ENCODE data around the gene SRSF9.
A peak's percentile ranks its signal among the peaks of the same experiment; 100 is the strongest.

Gene SRSF9

DNA sequence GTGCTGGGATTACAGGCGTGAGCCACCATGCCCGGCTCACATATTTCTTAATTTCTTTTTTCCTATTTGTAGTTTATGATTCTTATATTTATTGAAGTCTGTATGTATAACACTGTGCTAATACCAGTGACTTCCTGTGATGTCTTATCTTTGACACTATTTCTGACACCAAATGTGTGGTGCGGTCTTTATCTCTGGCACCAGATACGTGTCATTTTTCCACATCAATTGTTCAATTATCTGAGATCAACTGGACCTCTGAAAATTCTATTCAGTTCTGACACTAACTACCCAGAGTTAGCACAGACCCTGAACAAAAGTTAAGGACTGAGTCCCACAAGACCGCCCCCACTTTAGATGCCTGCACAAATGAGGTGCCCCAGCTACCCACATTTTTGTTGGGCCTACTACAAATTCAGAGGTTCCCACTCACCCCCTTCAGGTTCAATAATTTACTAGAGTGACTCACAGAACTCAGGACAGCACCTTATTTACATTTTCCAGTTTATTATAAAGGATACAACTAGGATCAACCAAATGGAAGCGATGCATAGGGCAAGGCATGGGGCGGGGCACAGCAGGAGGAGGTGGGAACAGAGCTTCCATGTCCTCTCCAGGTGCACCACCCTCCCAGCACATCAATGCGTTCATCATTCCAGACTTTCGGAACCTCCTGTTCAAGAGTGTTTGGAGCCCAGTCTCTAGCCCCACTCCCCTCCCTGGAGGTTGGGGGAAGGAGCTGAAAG lies 11.6 kb upstream of the SRSF9 start:
- Histone ChIP-seq H3K4me3 (ENCODE audit: low read length in 2 of 2) (no peak overlapping the region), H3K9ac (ENCODE audit: low read length in 2 of 2) (no peak overlapping the region), H3K27me3 (ENCODE audit: control insufficient read depth in 1 of 2, insufficient read depth in 2 of 2, low read length in 2 of 2) (no peaks in the 10 kb centered on the region), H3K36me3 (ENCODE audit: control insufficient read depth in 2 of 2, insufficient read depth in 2 of 2, low read length in 2 of 2) (no peaks in the 10 kb centered on the region), H3K4me1 (ENCODE audit: control insufficient read depth, insufficient read depth, low read length) (no peaks in the 10 kb centered on the region), H3K9me3 (ENCODE audit: control insufficient read depth in 2 of 2, low read length in 2 of 2) (no peaks in the 10 kb centered on the region), H3K27ac (ENCODE audit: low read length) (no peak overlapping the region)

DNA sequence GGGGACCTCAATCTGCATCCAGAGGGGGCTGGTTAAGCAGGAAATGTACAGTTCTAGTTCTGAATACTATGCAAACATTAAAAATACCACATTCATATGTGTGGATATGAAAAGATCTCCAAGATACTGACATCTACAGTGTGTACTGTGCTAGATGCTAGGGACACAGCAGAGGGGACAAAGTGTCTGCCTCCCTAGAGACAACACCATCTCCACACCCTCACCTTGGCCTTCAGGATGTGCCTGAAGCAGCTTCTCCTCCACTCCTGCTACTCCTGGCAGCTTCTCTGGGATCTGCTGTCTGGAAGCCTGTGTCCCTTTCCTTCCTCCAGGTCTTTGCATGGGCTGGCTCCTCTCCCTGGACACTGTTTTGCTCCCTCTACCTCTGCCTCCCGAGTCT lies 10.7 kb upstream of the SRSF9 start:
- no peaks in the 10 kb centered on the region for H3K27me3 ChIP-seq (ENCODE audit: control insufficient read depth in 1 of 2, insufficient read depth in 2 of 2, low read length in 2 of 2)
- no peak overlapping the region for H3K4me3 ChIP-seq (ENCODE audit: low read length in 2 of 2)
- H3K36me3 ChIP-seq (ENCODE audit: control insufficient read depth in 2 of 2, insufficient read depth in 2 of 2, low read length in 2 of 2): no peaks in the 10 kb centered on the region
- no peak overlapping the region for H3K27ac ChIP-seq (ENCODE audit: low read length)
- no peaks in the 10 kb centered on the region for H3K4me1 ChIP-seq (ENCODE audit: control insufficient read depth, insufficient read depth, low read length)
- no peaks in the 10 kb centered on the region for H3K9me3 ChIP-seq (ENCODE audit: control insufficient read depth in 2 of 2, low read length in 2 of 2)
- no peak overlapping the region for H3K9ac ChIP-seq (ENCODE audit: low read length in 2 of 2)

DNA sequence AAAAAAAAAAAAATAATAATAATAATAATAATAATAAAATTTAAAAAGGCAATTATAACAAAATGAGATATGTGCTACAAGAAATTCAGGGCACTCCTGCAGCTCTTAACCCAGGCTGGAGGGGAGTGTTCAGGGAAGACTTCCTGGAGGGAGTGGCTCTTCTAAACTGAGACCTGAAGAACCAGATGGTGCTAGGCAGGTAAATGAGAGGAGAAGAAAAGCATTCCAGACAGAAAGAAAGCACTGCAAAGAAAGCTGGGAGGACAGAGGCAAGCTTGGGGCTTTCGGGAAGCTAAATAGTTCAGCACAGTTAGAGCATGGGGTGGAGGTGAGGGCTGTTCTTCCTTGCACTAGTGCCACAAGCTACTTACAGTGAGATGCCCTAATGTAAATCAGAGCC lies 9.9 kb upstream of the SRSF9 start:
- H3K9me3 ChIP-seq (ENCODE audit: control insufficient read depth in 2 of 2, low read length in 2 of 2): no peaks in the 10 kb centered on the region
- H3K27me3 ChIP-seq (ENCODE audit: control insufficient read depth in 1 of 2, insufficient read depth in 2 of 2, low read length in 2 of 2): no peaks in the 10 kb centered on the region
- no peaks in the 10 kb centered on the region for H3K36me3 ChIP-seq (ENCODE audit: control insufficient read depth in 2 of 2, insufficient read depth in 2 of 2, low read length in 2 of 2)
- no peak overlapping the region for H3K27ac ChIP-seq (ENCODE audit: low read length)
- H3K9ac ChIP-seq (ENCODE audit: low read length in 2 of 2): no peak overlapping the region
- no peak overlapping the region for H3K4me3 ChIP-seq (ENCODE audit: low read length in 2 of 2)
- H3K4me1 ChIP-seq (ENCODE audit: control insufficient read depth, insufficient read depth, low read length): no peaks in the 10 kb centered on the region

DNA sequence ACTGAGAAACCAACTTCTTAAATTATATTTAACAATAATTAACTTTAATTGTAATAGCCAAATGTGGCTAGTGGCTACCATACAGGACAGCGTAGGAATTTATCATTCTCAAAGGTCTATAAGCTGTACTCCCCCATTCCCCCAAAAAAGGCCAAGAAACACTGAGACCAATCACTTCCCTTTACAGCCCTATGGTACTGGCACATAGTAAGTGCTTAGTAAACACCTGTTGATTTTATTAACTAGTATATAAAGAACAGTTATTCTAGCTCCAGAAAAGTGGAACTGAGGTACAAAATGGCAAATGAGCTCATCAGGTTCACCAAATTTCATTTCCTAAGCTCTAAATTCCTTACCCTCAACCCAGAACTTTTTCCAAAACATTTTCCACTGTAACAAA lies 6.1 kb upstream of the SRSF9 start:
- no peaks in the 10 kb centered on the region for H3K36me3 ChIP-seq (ENCODE audit: control insufficient read depth in 2 of 2, insufficient read depth in 2 of 2, low read length in 2 of 2)
- no peak overlapping the region for H3K27ac ChIP-seq (ENCODE audit: low read length)
- no peak overlapping the region for H3K9ac ChIP-seq (ENCODE audit: low read length in 2 of 2)
- H3K4me3 ChIP-seq (ENCODE audit: low read length in 2 of 2): no peak overlapping the region
- no peaks in the 10 kb centered on the region for H3K4me1 ChIP-seq (ENCODE audit: control insufficient read depth, insufficient read depth, low read length)
- no peaks in the 10 kb centered on the region for H3K9me3 ChIP-seq (ENCODE audit: control insufficient read depth in 2 of 2, low read length in 2 of 2)
- H3K27me3 ChIP-seq (ENCODE audit: control insufficient read depth in 1 of 2, insufficient read depth in 2 of 2, low read length in 2 of 2): no peaks in the 10 kb centered on the region

DNA sequence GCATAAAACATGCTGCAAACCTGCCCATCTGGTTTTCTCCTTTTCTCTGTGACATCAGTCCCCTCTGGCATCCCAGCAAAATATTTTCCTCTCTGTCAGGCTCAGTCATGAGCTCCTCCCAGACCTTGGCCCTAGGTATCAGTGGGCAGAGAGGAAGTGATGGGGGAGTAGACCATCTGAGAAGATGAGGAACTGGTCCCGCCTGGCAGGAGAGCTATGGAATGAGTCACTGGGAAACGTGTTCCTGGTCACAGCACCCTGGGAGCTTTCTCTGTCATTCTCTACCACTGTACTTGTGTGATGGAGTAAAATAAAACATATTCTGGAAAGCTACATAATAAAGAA lies 5.0 kb upstream of the SRSF9 start:
- Histone ChIP-seq H3K4me1 (ENCODE audit: control insufficient read depth, insufficient read depth, low read length) (peaks cover 7% of the 10 kb centered on the region), H3K27me3 (ENCODE audit: control insufficient read depth in 1 of 2, insufficient read depth in 2 of 2, low read length in 2 of 2) (no peaks in the 10 kb centered on the region), H3K4me3 (ENCODE audit: low read length in 2 of 2) (no peak overlapping the region), H3K36me3 (ENCODE audit: control insufficient read depth in 2 of 2, insufficient read depth in 2 of 2, low read length in 2 of 2) (no peaks in the 10 kb centered on the region), H3K27ac (ENCODE audit: low read length) (no peak overlapping the region), H3K9me3 (ENCODE audit: control insufficient read depth in 2 of 2, low read length in 2 of 2) (no peaks in the 10 kb centered on the region), H3K9ac (ENCODE audit: low read length in 2 of 2) (no peak overlapping the region)

DNA sequence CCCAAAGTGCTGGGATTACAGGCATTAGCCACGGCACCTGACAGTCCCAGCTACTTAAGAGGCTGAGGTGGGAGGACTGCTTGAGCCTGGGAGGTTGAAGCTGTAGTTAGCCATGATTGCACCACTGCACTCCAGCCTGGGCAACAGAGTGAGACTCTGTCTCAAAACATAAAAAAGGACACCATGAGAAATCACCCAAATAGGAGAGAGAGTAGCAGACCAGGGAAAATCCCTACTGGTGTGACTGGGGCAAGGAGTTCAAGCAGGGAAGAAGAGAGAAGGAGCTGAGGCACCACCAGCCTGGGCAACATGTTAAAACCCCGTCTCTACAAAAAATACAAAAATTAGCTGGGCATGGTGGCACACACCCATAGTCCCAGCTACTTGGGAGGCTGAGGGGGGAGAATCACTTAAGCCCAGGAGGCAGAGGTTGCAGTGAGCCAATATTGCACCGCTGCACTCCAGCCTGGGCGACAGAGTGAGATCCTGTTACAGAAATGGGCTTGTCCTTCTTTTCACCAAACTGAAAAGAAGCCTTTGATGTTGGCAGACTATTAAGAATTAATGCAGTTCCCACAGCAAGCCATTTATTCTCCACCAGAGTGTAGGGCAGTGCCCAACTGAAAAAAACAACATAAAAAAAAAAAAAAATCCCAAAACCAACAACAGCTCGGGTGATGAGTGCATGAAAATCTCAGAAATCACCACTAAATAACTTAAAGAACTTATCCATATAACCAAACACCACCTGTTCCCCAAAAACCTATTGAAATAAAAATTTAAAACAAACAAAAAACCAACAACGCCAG lies 4.5 kb upstream of the SRSF9 start:
- Histone ChIP-seq H3K27me3 (ENCODE audit: control insufficient read depth in 1 of 2, insufficient read depth in 2 of 2, low read length in 2 of 2) (no peaks in the 10 kb centered on the region), H3K4me3 (ENCODE audit: low read length in 2 of 2) (no peak overlapping the region), H3K36me3 (ENCODE audit: control insufficient read depth in 2 of 2, insufficient read depth in 2 of 2, low read length in 2 of 2) (no peaks in the 10 kb centered on the region), H3K9ac (ENCODE audit: low read length in 2 of 2) (no peak overlapping the region), H3K4me1 (ENCODE audit: control insufficient read depth, insufficient read depth, low read length) (peaks cover 7% of the 10 kb centered on the region), H3K9me3 (ENCODE audit: control insufficient read depth in 2 of 2, low read length in 2 of 2) (no peaks in the 10 kb centered on the region), H3K27ac (ENCODE audit: low read length) (no peak overlapping the region)

DNA sequence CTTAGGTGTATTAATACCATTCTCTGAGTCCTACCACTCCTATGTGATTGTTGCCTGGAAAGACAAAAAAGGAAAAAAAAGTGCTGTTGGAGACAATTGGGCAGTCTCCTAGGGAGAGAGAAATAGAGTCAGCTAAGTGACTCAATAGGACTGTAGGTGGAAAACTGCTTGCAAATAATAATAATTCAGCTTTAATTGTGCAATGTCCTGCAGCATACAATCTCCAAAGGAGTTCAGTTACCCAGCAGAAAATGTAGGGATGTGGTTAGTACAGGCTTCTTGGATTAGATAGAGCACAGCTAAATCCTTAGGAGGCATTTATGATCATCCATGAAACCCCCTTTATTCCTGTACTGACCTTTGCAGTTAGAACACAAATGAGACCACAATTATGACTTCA lies 3.0 kb upstream of the SRSF9 start:
- H3K4me1 ChIP-seq (ENCODE audit: control insufficient read depth, insufficient read depth, low read length): peaks cover 15% of the 10 kb centered on the region
- H3K9me3 ChIP-seq (ENCODE audit: control insufficient read depth in 2 of 2, low read length in 2 of 2): no peaks in the 10 kb centered on the region
- H3K36me3 ChIP-seq (ENCODE audit: control insufficient read depth in 2 of 2, insufficient read depth in 2 of 2, low read length in 2 of 2): no peaks in the 10 kb centered on the region
- H3K9ac ChIP-seq (ENCODE audit: low read length in 2 of 2): no peak overlapping the region
- no peak overlapping the region for H3K4me3 ChIP-seq (ENCODE audit: low read length in 2 of 2)
- H3K27me3 ChIP-seq (ENCODE audit: control insufficient read depth in 1 of 2, insufficient read depth in 2 of 2, low read length in 2 of 2): no peaks in the 10 kb centered on the region
- H3K27ac ChIP-seq (ENCODE audit: low read length): no peak overlapping the region

DNA sequence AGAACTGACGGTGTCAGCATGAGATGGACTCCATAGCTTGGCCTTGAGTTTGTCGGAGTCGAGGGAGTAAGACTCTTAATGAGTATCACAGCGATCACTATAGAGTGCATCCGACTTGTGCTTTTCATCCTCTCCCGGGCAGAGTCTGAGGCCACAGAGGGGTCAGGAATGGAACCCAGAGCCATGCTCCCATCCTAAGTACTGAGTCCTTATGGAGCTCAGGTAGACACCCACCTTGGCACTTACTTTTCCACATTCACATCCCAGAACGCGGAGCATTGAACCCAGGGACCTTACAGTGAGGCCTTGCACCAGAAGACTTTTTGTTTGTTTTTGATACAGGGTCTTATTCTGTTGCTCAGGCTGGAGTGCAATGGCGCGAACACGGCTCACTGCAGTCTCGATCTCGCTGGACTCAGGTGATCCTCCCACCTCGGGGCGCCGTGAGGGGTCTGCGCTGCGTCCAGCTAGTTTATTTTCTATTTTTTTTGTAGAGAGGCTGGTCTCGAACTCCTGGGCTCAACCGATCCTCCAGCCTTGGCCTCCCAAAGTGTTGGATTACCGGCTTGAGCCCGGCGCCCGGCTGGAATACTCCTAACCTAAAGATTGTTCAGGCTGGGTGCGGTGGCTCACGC lies 719 bp upstream of the SRSF9 start:
- Histone ChIP-seq H3K27me3 (ENCODE audit: control insufficient read depth in 1 of 2, insufficient read depth in 2 of 2, low read length in 2 of 2) (no peaks in the 10 kb centered on the region), H3K36me3 (ENCODE audit: control insufficient read depth in 2 of 2, insufficient read depth in 2 of 2, low read length in 2 of 2) (peaks cover 6 to 7% of the 10 kb centered on the region in 2 donors), H3K4me3 (ENCODE audit: low read length in 2 of 2) (peak overlapping the region; percentile 44 to 84)

DNA sequence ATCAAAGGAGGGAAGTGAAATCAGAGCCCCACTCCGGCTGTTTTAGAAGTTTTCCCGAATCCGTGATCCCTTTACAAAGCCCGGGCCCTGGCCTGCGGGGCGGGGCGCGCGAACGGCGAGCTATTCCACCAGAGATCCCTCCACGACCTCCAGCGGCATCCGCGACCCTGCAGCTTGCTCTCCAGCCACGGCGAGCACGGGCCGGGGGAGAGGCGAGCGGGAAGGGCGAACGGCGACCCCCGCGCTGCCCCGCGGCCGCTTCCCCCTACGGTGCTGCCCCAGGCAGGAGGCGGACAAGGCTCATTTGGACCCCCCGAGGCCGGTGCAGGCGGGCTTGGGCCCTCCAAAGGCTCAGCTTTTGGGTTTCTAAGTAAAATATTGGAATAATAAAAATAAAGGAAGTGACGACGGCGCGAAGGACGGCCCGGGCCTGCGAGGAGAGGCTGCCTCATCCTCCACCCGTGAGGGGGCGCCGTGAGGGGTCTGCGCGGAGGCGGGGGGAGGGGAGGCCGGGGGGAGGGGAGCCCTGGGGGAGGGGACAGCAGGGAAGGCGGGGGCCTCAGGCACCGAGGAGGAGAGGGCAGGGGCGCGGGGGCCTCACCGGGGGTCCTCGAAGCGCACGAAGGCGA lies 613 bp downstream of the SRSF9 start:
- peak overlapping the region; percentile 53 to 81 for H3K9ac ChIP-seq (ENCODE audit: low read length in 2 of 2)
- peak overlapping the region; percentile 55 to 84 for H3K4me3 ChIP-seq (ENCODE audit: low read length in 2 of 2)
- H3K27ac ChIP-seq (ENCODE audit: low read length): peak overlapping the region; percentile 64
- no peaks in the 10 kb centered on the region for H3K27me3 ChIP-seq (ENCODE audit: control insufficient read depth in 1 of 2, insufficient read depth in 2 of 2, low read length in 2 of 2)
- peaks cover 21% of the 10 kb centered on the region for H3K4me1 ChIP-seq (ENCODE audit: control insufficient read depth, insufficient read depth, low read length)
- H3K9me3 ChIP-seq (ENCODE audit: control insufficient read depth in 2 of 2, low read length in 2 of 2): no peaks in the 10 kb centered on the region
- H3K36me3 ChIP-seq (ENCODE audit: control insufficient read depth in 2 of 2, insufficient read depth in 2 of 2, low read length in 2 of 2): peaks cover 13 to 18% of the 10 kb centered on the region in 2 donors

More for the DNA sequence above, 719 bp upstream of the SRSF9 start:
- Histone ChIP-seq H3K27ac (ENCODE audit: low read length) (peak overlapping the region; percentile 53), H3K9me3 (ENCODE audit: control insufficient read depth in 2 of 2, low read length in 2 of 2) (no peaks in the 10 kb centered on the region), H3K9ac (ENCODE audit: low read length in 2 of 2) (peak overlapping the region; percentile 53 to 83), H3K4me1 (ENCODE audit: control insufficient read depth, insufficient read depth, low read length) (peaks cover 21% of the 10 kb centered on the region)

DNA sequence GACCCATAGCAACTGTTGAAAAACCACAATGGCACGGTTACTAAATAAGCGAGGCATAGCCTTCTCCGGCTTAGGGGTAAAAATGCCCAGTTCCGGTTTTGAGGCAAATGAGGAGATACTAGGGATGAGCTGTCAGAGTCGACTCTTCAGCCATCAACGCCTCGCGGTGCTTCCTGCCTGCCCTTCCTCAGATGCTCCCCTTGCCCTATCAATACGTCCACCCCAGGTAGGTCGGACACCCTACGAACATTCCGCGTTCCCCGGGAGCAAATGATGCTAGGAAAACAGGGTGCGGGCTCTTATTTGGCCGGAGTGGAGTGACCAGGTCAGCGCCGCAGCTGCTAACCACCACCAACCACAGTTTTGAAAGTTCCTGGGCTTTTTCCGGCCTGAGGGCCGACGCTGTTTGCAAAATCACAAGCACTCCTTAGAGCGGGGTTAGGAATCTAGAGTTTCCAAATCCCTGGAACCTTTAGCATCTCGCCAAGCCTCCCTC lies 1.2 kb downstream of the SRSF9 start:
- peaks cover 21% of the 10 kb centered on the region for H3K4me1 ChIP-seq (ENCODE audit: control insufficient read depth, insufficient read depth, low read length)

More for the DNA sequence above, 1.2 kb downstream of the SRSF9 start:
- Histone ChIP-seq H3K9ac (ENCODE audit: low read length in 2 of 2) (peak overlapping the region; percentile 53 to 81), H3K36me3 (ENCODE audit: control insufficient read depth in 2 of 2, insufficient read depth in 2 of 2, low read length in 2 of 2) (peaks cover 19 to 24% of the 10 kb centered on the region in 2 donors), H3K4me3 (ENCODE audit: low read length in 2 of 2) (peak overlapping the region; percentile 55 to 84), H3K9me3 (ENCODE audit: control insufficient read depth in 2 of 2, low read length in 2 of 2) (no peaks in the 10 kb centered on the region), H3K27ac (ENCODE audit: low read length) (peak overlapping the region; percentile 64), H3K27me3 (ENCODE audit: control insufficient read depth in 1 of 2, insufficient read depth in 2 of 2, low read length in 2 of 2) (no peaks in the 10 kb centered on the region)
